ENCODE data around the gene MDN1.

The MDN1 gene

DNA sequence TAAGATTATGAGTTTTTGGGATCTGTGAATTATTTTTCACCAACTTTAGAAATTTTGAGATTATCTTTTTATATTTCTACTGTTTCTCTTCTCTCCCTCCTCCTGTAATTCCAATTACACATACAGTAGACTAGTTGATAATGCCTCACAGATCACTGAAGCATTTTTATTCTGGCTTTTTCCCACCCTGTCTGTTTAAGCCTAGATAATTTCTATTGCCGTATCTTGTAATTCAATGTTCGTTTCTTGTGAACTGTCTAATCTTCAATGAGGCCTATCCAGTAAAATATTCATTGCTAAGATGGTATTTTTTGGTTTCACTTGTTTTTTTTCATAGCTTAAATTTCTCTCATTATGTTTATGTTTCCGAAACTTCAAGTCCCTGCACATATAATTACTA is 12.0 kb downstream of the MDN1 start:
- no peak for TF ChIP-seq CTCF (IDR thresholded peaks at IDR 0.05; ENCODE audit: low read depth, low read length, missing control alignments)
- no peak for DNase-seq (ENCODE audit: low read depth)
- in situ Hi-C loops (cut with HindIII; ENCODE audit: low sequenced_read_pairs) = no loop called here
- H3K4me3 ChIP-seq (ENCODE audit: low read depth, low read length) = no peak overlapping the region

DNA sequence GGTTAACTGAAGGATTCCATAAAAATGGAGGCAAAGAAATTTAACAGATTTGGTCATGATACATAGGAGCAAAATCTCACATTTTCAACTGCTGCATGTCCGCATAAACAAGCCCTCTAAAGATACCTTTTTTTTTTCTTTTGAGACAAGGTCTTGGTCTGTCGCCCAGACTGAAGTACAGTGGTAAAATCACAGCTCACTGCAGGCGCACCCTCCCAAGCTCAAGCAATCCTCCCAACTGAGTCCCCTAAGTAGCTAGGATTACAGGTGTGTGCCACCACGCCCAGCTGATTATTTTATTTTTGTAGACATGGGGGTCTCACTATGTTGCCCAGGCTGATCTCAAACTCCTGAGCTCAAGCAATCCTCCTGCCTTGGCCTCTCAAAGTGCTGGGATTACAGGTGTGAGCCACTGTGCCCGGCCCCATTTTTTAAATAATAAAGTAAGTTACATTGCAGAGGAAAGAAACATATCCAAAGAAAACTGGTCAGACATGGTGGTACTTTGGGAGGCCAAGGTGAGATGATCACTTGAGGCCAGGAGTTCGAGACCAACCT is 13.7 kb downstream of the MDN1 start:
- in situ Hi-C loops (cut with HindIII; ENCODE audit: low sequenced_read_pairs) = no loop called here
- DNase-seq (ENCODE audit: low read depth) = no peak
- H3K4me3 ChIP-seq (ENCODE audit: low read depth, low read length) = no peak overlapping the region
- no peak for TF ChIP-seq CTCF (IDR thresholded peaks at IDR 0.05; ENCODE audit: low read depth, low read length, missing control alignments)

DNA sequence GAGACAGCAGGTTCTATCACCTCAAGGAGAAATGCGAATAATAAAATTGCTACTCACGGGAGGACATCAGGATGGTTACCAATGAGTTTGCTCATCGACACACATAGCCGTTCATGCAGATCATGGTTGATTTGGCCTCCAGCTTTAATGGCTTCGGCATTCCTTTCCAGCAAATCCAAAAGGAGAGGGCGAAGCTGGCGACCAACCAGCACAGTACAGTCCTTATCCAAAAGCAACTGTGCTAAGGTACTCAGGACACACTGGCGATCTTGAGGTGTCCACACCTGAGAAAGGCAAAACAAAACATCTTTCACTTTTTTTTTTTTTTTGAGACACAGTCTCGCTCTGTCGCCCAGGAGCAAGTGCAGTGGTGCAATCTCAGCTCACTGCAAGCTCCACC is 16.3 kb downstream of the MDN1 start:
- no peak for TF ChIP-seq CTCF (IDR thresholded peaks at IDR 0.05; ENCODE audit: low read depth, low read length, missing control alignments)
- H3K4me3 ChIP-seq (ENCODE audit: low read depth, low read length) = no peak overlapping the region
- in situ Hi-C loops (cut with HindIII; ENCODE audit: low sequenced_read_pairs) = no loop called here
- DNase-seq (ENCODE audit: low read depth) = no peak

DNA sequence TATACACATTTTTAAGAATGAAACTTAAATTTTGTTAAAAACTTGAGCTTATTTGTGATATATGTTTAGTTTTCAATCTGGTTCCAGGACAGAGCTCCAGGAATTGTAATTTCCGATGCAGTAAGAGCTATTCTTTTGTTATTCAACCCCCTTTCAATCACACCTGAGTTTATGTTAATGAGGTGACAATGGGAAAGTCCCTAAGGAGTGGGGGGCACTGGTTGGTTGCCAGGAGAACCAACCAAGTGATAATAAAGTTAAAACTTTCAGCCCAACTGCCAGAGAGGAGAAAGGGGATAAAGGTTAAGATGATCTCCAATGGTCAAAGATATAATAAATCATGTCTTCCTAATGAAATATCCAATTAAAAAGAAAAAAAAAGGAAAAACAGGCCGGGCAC is 19.8 kb downstream of the MDN1 start:
- no peak for DNase-seq (ENCODE audit: low read depth)
- no peak overlapping the region for H3K4me3 ChIP-seq (ENCODE audit: low read depth, low read length)
- no peak for TF ChIP-seq CTCF (IDR thresholded peaks at IDR 0.05; ENCODE audit: low read depth, low read length, missing control alignments)
- in situ Hi-C loops (cut with HindIII; ENCODE audit: low sequenced_read_pairs) = no loop called here

DNA sequence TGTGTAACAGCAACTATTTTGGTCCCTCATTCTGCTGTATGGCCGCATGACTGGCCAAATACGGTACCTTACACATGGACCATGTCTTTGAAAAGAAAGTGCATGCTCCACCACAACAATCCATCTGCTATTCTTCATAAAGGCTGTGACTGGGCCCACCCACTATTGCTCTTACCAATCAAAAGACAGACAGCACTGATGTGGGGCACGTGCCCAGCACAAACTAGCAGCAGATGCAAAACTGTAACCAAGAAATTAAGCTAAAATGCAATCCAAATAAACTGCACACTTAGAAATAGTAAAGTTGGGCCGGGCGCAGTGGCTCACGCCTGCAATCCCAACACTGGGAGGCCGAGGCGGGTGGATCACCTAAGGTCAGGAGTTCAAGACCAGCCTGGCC is 20.5 kb downstream of the MDN1 start:
- no peak for DNase-seq (ENCODE audit: low read depth)
- H3K4me3 ChIP-seq (ENCODE audit: low read depth, low read length) = no peak overlapping the region
- no peak for TF ChIP-seq CTCF (IDR thresholded peaks at IDR 0.05; ENCODE audit: low read depth, low read length, missing control alignments)
- in situ Hi-C loops (cut with HindIII; ENCODE audit: low sequenced_read_pairs) = no loop called here

GRCh38 chr6:89797317-89797716 is 22.3 kb downstream of the MDN1 start:
- in situ Hi-C loops (cut with HindIII; ENCODE audit: low sequenced_read_pairs) = no loop called here
- TF ChIP-seq CTCF (IDR thresholded peaks at IDR 0.05; ENCODE audit: low read depth, low read length, missing control alignments) = no peak
- H3K4me3 ChIP-seq (ENCODE audit: low read depth, low read length) = no peak overlapping the region
- DNase-seq (ENCODE audit: low read depth) = peak; percentile 97

- H3K4me3 ChIP-seq (ENCODE audit: low read depth, low read length) = no peak overlapping the region
- no peak for DNase-seq (ENCODE audit: low read depth)
- in situ Hi-C loops (cut with HindIII; ENCODE audit: low sequenced_read_pairs) = no loop called here
- no peak for TF ChIP-seq CTCF (IDR thresholded peaks at IDR 0.05; ENCODE audit: low read depth, low read length, missing control alignments)
Observed at GRCh38 chr6:89794324-89794723, 25.3 kb downstream of the MDN1 start.

Data from astrocyte of the cerebellum (primary cell).